Embryonic facial prominence (tissue), 1 donor: ENCODE data around the gene APOH.
"Not testable (repeated sequence)": the region's sequence is repeated elsewhere in the genome, so short reads cannot be mapped to it uniquely, and the experiment has no call there.

Experiments used
- DNase-seq: peaks from one replicate; pipeline ENCODE4 v3.0.0-alpha.2; 2016; ENCODE audit errors: extremely low spot score

Gene APOH, protein sequence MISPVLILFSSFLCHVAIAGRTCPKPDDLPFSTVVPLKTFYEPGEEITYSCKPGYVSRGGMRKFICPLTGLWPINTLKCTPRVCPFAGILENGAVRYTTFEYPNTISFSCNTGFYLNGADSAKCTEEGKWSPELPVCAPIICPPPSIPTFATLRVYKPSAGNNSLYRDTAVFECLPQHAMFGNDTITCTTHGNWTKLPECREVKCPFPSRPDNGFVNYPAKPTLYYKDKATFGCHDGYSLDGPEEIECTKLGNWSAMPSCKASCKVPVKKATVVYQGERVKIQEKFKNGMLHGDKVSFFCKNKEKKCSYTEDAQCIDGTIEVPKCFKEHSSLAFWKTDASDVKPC

DNA sequence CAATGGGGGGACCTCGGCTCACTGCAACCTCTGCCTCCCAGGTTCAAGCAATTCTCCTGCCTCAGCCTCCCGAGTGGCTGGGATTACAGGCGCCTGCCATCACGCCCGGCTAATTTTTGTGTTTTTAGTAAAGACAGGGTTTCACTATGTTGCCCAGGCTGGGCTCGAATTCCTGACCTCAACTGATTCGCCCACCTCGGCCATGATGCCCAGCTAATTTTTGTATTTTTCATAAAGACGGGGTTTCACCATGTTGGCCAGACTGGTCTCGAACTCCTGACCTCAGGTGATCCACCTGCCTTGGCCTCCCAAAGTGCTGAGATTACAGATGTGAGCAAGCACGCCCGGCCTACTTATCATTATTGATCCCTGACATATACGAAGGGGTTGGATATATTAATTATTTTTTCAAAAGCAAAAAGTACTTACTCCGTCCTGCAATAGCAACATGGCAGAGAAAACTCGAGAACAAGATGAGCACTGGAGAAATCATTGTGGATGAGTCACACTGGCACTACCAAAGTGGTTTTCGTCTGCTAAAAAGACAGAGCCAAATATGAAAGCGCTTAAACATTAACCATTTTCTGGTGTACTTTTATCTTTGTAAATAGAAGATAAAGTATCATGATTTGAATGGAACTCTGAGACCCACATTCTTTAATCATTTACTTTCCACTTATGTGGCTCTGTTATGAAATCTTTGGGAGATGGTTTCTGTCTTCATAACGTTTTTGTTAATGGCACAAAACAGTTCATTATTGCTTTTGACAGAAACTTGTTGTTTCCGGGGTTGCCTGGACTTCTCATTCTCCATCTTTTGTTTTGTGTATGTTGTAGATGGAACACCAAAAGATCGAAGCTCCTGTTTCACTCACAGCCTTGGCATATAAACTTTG lies at the start of gene APOH:
APOH (minus strand) TSS at position 529 of the 896 bp plus-strand sequence; CDS start at position 493, 36 bp downstream.
- no peak for DNase-seq

DNA sequence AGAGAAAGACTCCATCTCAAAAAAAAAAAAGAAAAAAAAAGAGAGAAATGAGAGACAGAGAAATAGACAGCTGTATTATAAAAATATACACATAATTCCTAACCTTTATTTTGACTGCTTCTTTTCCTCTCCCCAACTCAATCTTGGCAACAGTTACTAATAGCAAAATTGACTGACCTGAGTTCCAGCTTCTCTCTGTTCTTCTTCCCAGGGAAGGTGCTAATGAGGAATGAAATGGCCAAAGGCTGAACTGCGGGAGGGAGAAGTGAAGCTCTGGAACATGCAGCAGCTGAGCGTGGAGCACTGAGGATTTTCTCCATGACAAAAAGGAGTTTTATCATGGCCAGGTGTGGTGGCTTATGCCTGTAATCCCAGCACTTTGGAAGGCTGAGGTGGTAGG lies 48.0 kb upstream of the APOH start:
- DNase-seq = no peak

DNA sequence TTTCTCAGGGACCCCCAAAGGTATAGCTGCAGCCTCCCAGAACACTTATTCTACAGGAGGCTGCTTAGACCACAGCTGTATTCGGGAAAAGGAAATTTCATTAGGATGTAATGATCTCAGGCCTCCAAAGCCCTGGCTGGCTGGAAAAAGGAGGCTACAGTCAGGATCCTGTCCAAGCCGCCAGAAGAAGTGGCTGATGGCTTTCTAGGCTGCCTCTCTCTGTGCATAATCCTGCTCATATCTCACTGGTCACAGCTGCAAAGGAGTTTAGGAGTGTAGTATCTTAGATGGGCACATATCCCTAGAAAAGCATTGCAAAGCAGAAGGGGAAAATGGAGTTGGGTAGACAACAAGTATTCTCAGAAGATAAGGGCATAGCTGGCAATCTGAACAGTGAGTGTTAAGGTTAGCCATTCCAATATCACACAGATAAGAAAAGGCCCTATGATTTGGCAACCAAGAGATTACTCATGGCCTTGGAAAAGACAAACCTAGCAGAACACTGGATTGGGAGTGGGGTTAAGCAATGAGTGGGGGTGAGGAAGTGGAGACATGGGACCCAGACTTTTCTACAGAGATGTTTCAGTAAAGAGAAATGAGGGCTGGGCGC lies 47.2 kb upstream of the APOH start:
- no peak for DNase-seq

DNA sequence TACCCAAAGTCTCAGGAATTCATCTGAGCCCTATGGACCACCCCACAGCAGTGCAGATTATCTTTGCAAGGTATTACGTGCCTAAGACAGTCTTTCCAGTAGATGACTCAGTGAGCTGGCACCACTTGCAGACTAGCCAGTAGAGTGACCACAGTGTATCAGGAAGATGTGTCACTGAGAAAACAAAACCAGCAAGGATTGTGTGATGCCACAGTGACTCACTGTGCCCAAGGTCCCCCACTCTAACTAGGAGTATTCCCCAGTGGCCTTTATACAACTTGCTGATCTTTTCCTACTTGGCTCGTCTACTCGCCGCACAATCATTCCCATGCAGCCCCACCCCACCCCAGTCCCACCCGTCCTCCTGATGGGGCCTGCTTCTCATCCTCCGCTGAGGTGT lies 46.4 kb upstream of the APOH start:
- DNase-seq = no peak

DNA sequence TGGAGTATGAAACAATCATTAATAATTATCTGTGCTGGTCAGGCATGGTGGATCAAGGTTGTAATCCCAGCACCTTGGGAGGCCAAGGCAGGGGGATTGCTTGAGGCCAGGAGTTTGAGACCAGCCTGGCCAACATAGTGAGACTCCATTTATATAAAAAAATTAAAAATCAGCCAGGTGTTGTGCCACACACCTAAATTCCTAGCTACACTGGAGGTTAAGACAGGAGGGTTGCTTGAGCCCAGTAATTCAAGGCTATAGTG lies 44.3 kb upstream of the APOH start:
- no peak for DNase-seq

DNA sequence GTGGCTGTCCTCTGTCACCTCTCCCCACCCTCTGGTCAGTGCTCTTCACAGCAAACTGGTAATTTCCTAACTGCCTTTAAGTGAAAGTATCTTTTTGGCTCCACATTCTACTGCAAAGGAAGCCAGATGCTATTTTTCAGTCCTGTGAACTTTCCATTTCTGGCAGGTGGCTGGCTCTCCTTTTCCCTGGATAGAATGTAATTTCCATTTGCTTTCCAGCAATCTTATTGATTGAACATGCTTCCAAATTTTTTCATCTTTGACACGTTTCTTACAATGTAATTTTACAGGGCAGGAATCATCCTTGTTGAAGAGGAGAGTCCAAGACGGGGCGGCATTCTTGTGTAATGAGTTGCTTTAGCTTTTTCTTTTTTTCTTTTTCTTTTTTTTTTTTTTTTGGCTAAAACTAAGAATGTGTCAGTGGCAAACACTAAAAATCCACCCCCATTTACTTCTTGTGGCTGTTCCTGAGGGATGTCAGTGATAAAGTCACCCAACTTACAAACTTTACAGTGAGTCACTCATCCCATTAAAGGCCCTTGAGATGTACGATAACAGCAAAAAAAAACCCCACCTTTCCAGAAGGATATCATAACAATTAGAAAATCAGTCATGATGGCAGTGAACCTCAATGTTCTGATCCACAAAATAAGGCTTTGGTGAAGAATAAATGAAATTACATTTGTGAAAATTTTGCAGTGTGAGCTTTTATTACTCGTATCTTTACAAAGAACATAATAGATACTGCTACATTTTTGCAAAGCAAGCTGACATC lies 43.8 kb upstream of the APOH start:
- DNase-seq = no peak

DNA sequence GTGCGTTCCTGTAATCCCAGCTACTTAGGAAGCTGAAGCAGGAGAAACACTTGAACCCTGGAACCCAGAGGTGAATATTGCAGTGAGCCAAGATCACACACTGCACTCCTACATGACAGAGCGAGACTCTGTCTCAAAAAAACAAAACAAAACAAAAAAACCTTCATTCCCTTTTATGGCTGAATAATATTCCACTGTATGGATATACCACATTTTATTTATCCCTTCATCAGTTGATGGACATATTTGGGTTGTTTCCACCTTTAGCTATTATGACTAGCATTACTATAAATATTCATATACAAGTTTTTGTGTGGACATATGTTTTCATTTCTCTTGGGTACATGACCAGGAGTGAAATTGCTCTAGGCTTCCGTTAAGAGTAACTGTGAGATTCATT lies 42.3 kb upstream of the APOH start:
- DNase-seq = no peak

DNA sequence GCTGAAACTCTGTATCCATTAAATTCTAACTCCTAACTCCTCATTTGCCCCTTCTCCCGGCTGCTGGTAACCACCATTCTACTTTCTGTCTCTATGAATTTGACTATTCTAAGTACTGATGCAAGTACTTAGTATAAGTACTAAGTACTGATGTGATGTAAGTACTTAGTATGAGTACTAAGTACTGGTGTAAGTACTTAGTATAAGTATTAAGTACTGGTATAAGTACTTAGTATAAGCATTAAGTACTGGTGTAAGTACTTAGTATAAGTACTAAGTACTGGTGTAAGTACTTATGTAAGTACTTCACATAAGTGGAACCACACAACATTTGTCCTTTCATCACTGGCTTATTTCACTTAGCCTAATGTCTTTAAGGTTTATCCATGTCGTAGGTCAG lies 40.9 kb upstream of the APOH start:
- no peak for DNase-seq

DNA sequence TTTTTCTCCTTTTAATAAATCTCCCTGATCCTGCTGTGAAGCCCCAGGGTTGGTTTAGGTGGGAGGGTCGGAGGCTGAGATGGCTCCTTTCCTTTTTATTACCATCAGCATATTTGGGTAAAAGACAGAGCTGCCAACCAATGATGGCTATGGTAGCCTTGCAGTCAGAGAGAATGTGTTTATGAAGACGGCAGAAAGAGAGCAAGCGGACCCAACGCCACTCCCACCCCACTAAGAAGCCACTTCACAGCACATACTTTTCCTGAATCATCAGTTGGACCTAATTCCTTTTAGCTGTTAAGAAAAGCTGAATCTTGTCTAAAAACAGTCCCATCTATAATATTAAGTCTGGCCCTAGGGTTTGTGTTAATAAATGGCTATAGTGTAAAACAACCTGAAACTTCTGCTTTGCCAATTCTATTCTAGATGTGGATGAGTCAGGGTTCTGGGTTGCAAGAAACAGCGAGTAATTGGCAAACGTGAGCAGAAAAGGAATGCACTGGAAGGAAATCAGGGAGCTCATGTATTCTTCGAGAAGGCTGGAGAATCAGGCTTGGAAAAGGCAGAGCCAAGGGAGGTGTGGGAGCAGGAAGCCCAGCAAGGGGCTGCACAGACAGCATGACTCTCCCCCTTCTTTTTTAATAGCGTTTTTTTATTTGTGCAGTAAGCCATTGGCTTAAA lies 39.2 kb upstream of the APOH start:
- DNase-seq = no peak

DNA sequence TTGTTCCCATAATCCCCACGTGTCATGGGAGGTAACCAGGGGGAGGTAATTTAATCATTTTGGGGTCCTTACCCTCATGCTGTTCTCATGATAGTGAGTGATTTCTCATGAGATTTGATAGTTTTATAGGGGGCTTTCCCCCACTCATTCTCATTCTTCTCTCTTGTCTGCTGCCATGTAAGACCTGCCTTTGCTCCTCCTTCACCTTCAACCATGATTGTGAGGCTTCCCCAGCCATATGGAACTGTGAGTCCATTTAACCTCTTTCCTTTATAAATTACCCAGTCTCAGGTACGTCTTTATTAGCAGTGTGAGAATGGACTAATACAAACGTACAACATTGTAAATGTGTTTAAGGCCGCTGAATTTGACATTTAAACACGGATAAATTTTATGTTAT lies 35.5 kb upstream of the APOH start:
- DNase-seq = no peak

DNA sequence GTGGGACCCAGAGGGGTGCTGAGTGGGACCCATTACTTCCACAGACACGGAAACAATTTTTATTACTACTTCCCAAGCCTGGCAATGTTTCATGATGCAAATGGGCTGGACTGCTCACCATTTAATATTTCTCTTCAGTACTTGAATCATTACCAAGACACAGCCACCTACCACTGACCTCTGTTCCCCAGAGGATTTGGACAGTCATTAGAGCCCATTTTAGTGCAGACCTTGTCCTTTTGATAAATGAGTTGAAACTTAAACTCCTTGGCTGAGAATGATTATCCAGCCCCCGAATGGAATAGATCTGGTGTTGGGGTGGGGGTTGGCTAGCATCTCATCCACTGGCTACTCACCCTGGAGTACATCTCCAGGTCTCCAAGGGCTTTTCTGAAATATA lies 33.6 kb upstream of the APOH start:
- DNase-seq = no peak

DNA sequence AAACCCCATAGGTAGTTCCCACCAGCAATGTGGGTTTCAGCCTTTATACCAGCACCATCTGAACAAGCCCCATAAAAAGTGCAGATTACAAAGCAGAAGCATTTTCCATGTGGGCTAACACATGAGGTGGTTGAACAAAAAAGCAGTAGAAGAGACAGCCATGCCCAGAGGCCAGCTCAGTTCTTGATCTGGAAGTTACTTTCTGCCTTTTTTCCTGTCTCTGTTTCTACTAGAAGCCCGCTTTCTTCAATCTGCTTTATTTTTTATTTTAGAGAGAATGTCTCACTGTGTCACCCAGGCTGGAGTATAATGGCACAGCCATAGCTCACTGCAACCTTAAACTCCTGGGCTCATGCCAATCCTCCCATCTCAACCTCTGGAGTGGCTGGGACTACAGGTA lies 31.5 kb upstream of the APOH start:
- DNase-seq = no peak

DNA sequence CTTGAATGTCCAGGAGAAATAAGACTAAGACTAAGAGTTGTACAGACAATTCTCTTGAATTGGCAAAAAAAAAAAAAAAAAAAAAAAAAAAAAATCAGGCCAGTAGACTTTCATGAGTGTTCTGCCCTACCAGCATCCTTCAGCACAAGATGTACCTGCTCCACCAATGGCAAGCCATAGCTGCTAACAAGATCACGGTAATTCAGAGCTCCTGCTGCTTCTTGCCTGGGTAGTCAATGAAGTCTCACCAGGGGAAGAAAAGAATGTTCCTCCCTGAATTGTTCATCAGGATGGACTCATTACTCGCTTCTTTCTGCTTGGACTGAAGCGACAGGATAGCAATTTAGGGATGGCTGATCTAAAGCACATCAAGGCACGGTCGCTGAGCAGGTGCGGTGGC lies 31.1 kb upstream of the APOH start:
- no peak for DNase-seq

DNA sequence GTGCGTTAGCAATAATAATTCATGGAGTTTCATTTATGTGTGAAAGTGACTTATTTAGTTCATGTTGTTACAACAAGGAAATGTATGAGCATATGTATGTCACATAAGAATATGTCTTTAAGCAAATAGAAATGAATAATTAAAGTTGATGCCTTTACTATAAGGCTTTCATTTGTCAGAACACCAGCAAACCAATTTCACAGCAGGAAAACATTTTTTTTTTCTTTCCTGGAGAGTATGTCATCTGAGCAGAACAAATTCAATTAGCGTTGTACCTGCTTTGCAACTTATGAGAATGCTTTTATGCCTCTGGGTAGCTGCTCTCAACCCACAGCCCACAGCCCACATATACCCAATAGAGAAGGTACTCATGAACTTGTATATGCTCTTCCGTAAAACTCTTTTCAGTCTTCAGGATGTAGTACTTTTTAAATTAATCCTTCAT lies 26.3 kb upstream of the APOH start:
- no peak for DNase-seq

DNA sequence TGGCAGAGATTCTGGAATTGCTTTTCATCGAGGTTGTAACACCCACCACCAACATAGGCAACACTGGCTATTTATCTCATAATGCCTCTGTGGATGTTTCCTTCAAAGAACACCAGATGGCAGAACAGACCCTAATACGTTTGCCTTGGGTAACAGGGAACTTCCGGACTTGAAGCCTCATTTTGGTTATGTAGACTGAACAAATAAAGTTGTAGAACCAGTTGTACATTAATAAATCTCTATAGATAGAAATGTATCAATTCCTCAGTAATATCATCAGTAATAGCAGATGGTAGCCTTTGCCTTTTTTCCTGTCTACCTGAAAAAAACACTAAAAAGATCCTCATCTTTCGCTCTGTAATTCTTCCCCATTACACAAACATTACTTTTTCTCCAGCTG lies 25.9 kb upstream of the APOH start:
- peak; percentile 68 for DNase-seq

DNA sequence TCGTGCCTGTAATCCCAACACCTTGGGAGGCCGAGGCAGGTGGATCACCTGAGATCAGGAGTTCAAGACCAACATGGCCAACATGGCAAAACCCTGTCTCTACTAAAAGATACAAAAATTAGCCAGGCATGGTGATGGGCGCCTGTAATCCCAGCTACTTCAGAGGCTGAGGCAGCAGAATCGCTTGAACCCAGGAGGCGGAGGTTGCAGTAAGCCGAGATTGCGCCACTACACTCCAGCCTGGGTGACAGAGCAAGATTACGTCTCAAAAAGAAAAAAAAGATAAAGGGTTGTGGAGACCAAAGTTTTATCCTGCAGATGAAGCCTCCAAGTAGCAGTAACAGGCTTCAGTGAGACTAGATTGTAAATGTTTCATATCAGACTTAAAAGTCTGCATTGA lies 24.2 kb upstream of the APOH start:
- not testable (repeated sequence) for DNase-seq

DNA sequence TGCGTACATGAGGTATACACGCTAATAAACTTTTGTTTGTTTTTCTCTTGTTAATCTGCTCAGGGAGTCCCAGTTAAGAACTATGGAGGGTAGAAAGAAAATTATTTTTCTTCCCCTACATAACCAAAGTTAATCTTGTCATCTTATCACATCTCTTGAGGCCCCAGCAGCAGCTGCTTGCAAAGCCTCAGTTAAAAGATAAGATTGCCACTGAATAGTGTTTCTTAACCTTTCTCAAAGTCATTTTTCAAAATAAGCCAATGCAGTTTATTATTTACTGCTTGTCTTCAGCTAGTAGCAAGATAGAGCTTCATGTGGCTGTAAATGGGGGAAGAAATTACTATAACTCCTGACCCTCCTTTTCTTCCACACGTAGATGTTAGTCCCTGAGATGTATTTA lies 21.5 kb upstream of the APOH start:
- DNase-seq = no peak

DNA sequence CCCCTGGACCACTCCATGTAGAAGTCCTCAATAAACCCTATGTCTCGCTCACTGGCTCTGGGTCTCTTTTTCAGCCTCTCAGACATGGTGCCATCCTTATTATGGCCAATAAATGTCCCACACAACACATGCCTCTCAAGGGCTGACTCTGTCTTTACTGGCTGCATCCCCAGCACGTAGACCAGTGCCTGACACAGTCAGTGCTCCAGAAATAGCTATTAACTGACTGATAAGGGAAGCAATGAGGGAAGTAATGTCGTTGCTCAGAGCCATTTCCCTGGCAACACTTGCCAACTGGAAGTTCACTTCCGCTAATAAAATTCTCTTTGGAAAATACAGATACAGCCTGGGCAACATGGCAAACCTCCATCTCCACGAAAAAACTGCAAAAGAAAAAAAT lies 19.1 kb upstream of the APOH start:
- DNase-seq = no peak

DNA sequence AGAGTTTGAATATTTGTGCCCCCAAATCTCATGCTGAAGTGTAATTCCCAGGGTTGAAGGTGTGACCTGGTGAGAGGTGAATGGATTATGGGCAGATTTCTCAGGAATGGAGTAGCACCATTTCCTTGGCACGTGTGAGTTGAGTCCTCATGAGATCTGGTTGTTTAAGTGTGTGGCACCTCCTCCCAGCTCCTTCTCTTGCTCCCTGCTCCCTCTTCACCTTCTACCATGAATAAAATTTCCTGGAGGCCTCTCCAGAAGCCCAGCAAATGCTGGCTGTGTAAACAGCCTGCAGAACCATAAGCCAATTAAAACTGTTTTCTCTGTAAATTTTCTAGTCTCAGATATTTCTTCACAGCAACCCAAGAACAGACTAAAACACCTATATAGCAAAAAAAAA lies 12.6 kb upstream of the APOH start:
- no peak for DNase-seq

DNA sequence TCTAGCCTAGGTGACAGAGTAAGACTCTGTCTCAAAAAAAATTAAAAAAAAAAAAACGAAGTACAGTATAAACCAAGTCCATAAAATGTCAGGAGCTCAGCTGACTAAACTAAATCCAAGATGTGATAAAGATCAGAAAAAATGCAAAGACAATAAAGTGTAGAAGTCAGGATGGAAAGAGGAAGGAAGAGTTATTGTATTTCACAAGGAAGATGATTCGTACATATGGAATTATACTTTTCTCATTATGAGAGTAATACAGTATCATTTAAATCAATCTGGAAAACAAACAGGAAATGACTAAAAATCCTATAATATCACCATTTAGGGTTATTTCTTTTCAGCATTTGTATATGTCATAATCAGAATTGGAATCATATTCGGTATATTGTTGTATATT lies 11.4 kb upstream of the APOH start:
- no peak for DNase-seq

DNA sequence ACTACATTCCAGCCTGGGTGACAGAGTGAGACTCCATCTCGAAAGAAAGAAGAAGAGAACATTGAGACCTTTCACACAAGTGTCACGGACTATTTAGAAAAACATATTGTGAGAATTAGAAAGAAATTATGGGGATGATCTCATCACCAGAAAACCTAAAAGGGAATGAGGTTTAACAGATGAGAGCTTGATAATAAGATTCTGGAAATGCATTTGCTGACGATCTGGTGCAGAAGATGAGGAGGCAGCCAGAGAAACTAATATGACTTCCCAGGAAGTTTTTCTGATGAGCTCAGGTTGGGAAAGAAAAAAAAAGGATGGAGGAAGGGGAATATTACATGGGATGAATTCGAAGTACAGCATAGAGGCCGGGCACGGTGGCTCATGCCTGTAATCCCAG lies 10.8 kb upstream of the APOH start:
- DNase-seq = no peak
